HCT116 (cell line): ENCODE measurements around the gene SEC31A. TPM values are rescaled to one million over a fixed set of nuclear protein-coding genes. Genes with fewer than 3 reads are reported as not detected.

ENCODE experiments used
- ATAC-seq: fragments of 200-7000 bp; cut with Tn5 transposase; 2 replicates; pipeline ENCODE4 v1.9.1; 2020; ENCODE audit warnings: mild to moderate bottlenecking, moderate library complexity
- BruUV-seq: library from RNA; stranded (reverse); fragments of 400-500 nt; replicated peaks from 2 replicates; lab custom pipeline; 2021; lab: Mats Ljungman, UMichigan
- CTCF ChIA-PET: fragments of 300-600 bp; sonication (Branson Sonifier 250); formaldehyde crosslinking; loops from one replicate; lab custom pipeline; 2021; ENCODE audit warnings: antibody characterized with exemption; lab: Charles Lee
- POLR2A ChIA-PET: fragments of 300-600, 350-600 bp; sonication (Branson Sonifier 250); formaldehyde crosslinking; loops from one replicate; lab custom pipeline; 2021; ENCODE audit warnings: antibody characterized with exemption; lab: Charles Lee
- RAD21 ChIA-PET, 2 experiments: fragments of 300-600 bp; sonication (Branson Sonifier 250); formaldehyde crosslinking; loops; one replicate each; lab custom pipeline; 2023; ENCODE audit warnings: low total read pairs in 2 of 2; ENCODE audit not compliant: uncharacterized antibody in 2 of 2, unreplicated experiment in 2 of 2, low non-redundant PET in 1 of 2; lab: Charles Lee
- DNase-seq: peaks from one replicate; pipeline ENCODE4 v3.0.0-alpha.2; 2010; ENCODE audit warnings: low read depth, low spot score
- H2AFZ ChIP-seq: fragments of 200-600 bp; shearing (Covaris generic), sonication (generic); 2 replicates; pipeline ENCODE4 v1.6.1; 2017; ENCODE audit warnings: low read depth, mixed run types, mixed read lengths, antibody characterized with exemption, low read length; ENCODE audit not compliant: poor library complexity, severe bottlenecking
- H3K27ac ChIP-seq: 2 replicates; pipeline ENCODE4 v1.5.1; 2012; ENCODE audit warnings: low read depth, low read length
- H3K27me3 ChIP-seq: fragments of 200-600 bp; sonication (generic); 2 replicates; pipeline ENCODE4 v1.6.1; 2016; ENCODE audit warnings: mixed run types, low read length, mixed read lengths; ENCODE audit not compliant: insufficient read depth
- H3K36me3 ChIP-seq, 2 experiments: fragments of 200-500 bp in 1 of 2; fragments of 200-600 bp in 1 of 2; sonication (Bioruptor generic) in 1 of 2; sonication (generic) in 1 of 2; 2 replicates each; pipeline versions ENCODE4 v1.5.1 to v1.6.1; 2014 to 2016; ENCODE audit warnings: low read length in 2 of 2, inconsistent platforms in 1 of 2, mixed read lengths in 1 of 2, mixed run types in 1 of 2; ENCODE audit not compliant: insufficient read depth in 2 of 2, control insufficient read depth in 1 of 2
- H3K4me1 ChIP-seq, 2 experiments: fragments of 200-600 bp in 1 of 2; sonication (generic) in 1 of 2; 2 replicates each; pipeline versions ENCODE4 v1.5.1 to v1.6.1; 2012 to 2017; ENCODE audit warnings: low read length in 2 of 2, inconsistent platforms in 1 of 2, mild to moderate bottlenecking in 1 of 2, mixed read lengths in 1 of 2, mixed run types in 1 of 2, moderate library complexity in 1 of 2; ENCODE audit not compliant: insufficient read depth in 2 of 2, control insufficient read depth in 1 of 2
- H3K4me2 ChIP-seq: fragments of 200-600 bp; sonication (generic); 2 replicates; pipeline ENCODE4 v1.6.1; 2017; ENCODE audit warnings: mixed run types, low read length, mixed read lengths
- H3K4me3 ChIP-seq, 2 experiments: fragments of 200-600 bp in 1 of 2; sonication (generic) in 1 of 2; replicated peaks in 1 of 2; 2 replicates each; pipeline ENCODE4 v1.5.1; 2011 to 2016; ENCODE audit warnings: low read length in 2 of 2, control low read depth in 1 of 2, low read depth in 1 of 2, mild to moderate bottlenecking in 1 of 2, mixed read lengths in 1 of 2, mixed run types in 1 of 2
- H3K79me2 ChIP-seq: fragments of 200-600 bp; sonication (generic); 2 replicates; pipeline ENCODE4 v1.6.1; 2017; ENCODE audit warnings: mild to moderate bottlenecking, mixed run types, low read length, moderate library complexity, mixed read lengths; ENCODE audit not compliant: insufficient read depth
- H3K9ac ChIP-seq: fragments of 200-600 bp; sonication (generic); 2 replicates; pipeline ENCODE4 v1.6.1; 2016; ENCODE audit warnings: low read length, mixed read lengths
- H3K9me2 ChIP-seq: fragments of 200-600 bp; sonication (generic), shearing (Covaris generic); 2 replicates; pipeline ENCODE4 v1.6.1; 2017; ENCODE audit warnings: mixed run types, mild to moderate bottlenecking, moderate library complexity; ENCODE audit not compliant: insufficient read depth
- H3K9me3 ChIP-seq, 2 experiments: fragments of 200-500 bp in 1 of 2; fragments of 200-600 bp in 1 of 2; sonication (Bioruptor generic) in 1 of 2; sonication (generic) in 1 of 2; 2 replicates each; pipeline ENCODE4 v1.6.1; 2014 to 2017; ENCODE audit warnings: low read length in 2 of 2, mixed read lengths in 2 of 2, inconsistent platforms in 1 of 2, low read depth in 1 of 2, mild to moderate bottlenecking in 1 of 2, mixed run types in 1 of 2, moderate library complexity in 1 of 2; ENCODE audit not compliant: control insufficient read depth in 1 of 2, insufficient read depth in 1 of 2
- H4K20me1 ChIP-seq: fragments of 200-600 bp; sonication (generic), shearing (Covaris generic); 2 replicates; pipeline ENCODE4 v1.6.1; 2017; ENCODE audit warnings: mixed run types, mild to moderate bottlenecking, moderate library complexity; ENCODE audit not compliant: insufficient read depth
- CTCF ChIP-seq, 3 experiments: fragments of 200-600 bp in 1 of 3; sonication (generic) in 1 of 3; IDR thresholded peaks in 2 of 3; conservative IDR thresholded peaks in 1 of 3; 2 replicates each; pipeline ENCODE4 v1.5.1; 2012 to 2017; ENCODE audit warnings: low read depth in 2 of 3, low read length in 2 of 3, antibody characterized with exemption in 1 of 3, borderline replicate concordance in 1 of 3, control low read depth in 1 of 3, mild to moderate bottlenecking in 1 of 3, mixed read lengths in 1 of 3, mixed run types in 1 of 3, moderate library complexity in 1 of 3; ENCODE audit not compliant: insufficient read depth in 1 of 3
- EGR1 ChIP-seq: IDR thresholded peaks from 2 replicates; pipeline ENCODE4 v1.6.1; 2012; ENCODE audit warnings: low read depth
- intact Hi-C: fragments of 100-400 bp; cut with micrococcal nuclease; formaldehyde crosslinking; loops from 2 replicates; pipeline ENCODE4 v1.10.0; 2022
- total RNA-seq: library from RNA; stranded (reverse); gene quantifications from one replicate; pipeline ENCODE4 v1.2.1, GENCODE V29; 2021; ENCODE audit not compliant: unreplicated experiment

The SEC31A gene
- total RNA-seq, 1 experiment from 2014 or later = 78.5 TPM

DNA sequence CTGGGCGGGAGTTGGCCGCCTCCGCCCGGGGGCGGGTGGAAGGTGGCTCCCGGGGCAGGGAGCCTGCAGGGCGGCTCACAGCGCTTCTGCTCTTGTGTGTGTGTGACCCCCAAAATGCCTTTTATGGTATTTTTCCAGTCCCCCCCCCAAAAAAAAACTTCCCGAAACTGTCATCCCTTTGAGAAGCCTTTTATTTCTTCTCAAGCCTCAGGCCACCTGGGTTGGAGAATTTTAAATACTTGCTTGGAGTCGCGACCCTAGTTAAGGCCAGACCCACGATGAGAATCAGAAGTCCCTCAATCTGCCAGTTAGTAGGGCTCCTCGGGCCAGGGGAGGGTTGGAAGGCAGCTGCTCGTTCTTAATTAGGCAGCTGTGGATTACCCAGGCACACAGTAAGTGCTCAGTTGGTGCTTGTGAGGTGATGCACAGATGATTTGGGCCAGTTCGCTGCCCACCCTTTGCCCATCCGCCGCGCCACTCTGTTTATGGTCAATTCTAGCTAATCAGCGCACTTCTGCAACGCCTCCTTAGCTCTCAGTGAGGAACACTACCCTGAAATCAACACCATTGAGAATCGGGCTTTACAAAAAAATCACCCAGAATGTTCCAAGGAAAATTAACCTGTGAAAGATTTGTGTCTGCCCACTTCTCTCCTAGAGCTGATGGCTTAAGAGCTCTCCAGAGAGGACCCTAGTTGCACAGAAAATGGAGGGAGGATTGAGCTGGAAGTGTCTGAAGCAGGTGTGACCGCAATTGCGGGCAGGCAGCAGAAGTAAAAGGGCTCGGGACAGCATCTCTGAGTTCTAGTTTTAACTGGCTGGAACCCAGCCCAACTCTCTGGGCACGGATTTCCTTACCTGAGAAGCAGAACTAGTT lies 91.7 kb downstream of the SEC31A start:
- intact Hi-C loops = loop anchor here (5.0 kb wide), 1 partner anchor 427 kb away; the partner anchor contains the start of gene HNRNPD
- Histone ChIP-seq H3K9me3 (no peaks in the 10 kb centered on the region), H4K20me1 (no peaks in the 10 kb centered on the region; the same call in 1 of the 2 replicates), H3K27me3 (no peaks in the 10 kb centered on the region), H2AFZ (peak overlapping the region; percentile 68), H3K27ac (no peak overlapping the region), H3K9me2 (no peaks in the 10 kb centered on the region), H3K4me3 (peak overlapping the region; percentile 64 to 80), H3K4me2 (peak overlapping the region; percentile 92), H3K4me1 (peaks cover 13 to 25% of the 10 kb centered on the region in 2 experiments; a peak in 3 of 4 replicates), H3K9ac (peak overlapping the region; percentile 60), H3K36me3 (no peaks in the 10 kb centered on the region), H3K79me2 (peaks cover 18% of the 10 kb centered on the region; the same call in 1 of the 2 replicates)
- TF ChIP-seq EGR1 (peak; percentile 48; the same call in 1 of the 2 replicates), CTCF (IDR thresholded peaks at IDR 0.05 in 2 of 3, conservative IDR thresholded peaks at IDR 0.05 in 1 of 3; ENCODE audit: borderline replicate concordance in 1 of 3, insufficient read depth in 1 of 3, low read depth in 2 of 3, low read length in 2 of 3) (no peak)
- CTCF ChIA-PET = interaction anchor here (1.0 to 1.6 kb wide), 2 partner anchors 13 to 78 kb away, joined by 3 to 5 read pairs; no protein-coding TSS in a partner anchor
- POLR2A ChIA-PET = interaction anchor here (0.7 to 1.2 kb wide), 3 partner anchors 12 to 15 kb away, joined by 3 read pairs; no protein-coding TSS in a partner anchor
- peak; percentile 17; the same call in 1 of the 2 replicates for ATAC-seq
- DNase-seq = no peak
- BruUV-seq = no TSS peak
- RAD21 ChIA-PET = interaction anchor here (0.6 to 1.2 kb wide), 2 partner anchors 337 kb away, joined by 3 to 5 read pairs; no protein-coding TSS in a partner anchor
